ENCODE measurements around the gene FAP. TPM values are rescaled to one million over a fixed set of nuclear protein-coding genes. Genes with fewer than 3 reads are reported as not detected.

Gene FAP
- total and polyA plus RNA-seq, 2 of the 4 experiments (the other 2 are of a cell fraction), result 71.0 to 95.0 TPM

GRCh38 chr2:162156149-162156548 lies 87.1 kb downstream of the FAP start:
- no peak overlapping the region for H2AFZ ChIP-seq (replicated peaks; ENCODE audit: low read length, poor library complexity)
- no peak overlapping the region for H4K5ac ChIP-seq (ENCODE audit: low read depth, low read length)
- no peaks in the 10 kb centered on the region for H3K36me3 ChIP-seq (ENCODE audit: control insufficient read depth, insufficient read depth, low read length)
- POLR2A ChIA-PET (ENCODE audit: unreplicated experiment), result no interaction called here
- BruUV-seq (replicated peaks), result no TSS peak
- no peak overlapping the region for H3K4me2 ChIP-seq (ENCODE audit: low read depth, low read length)
- H3K4ac ChIP-seq (ENCODE audit: low read depth, low read length), result no peak overlapping the region
- H3K9me1 ChIP-seq (ENCODE audit: insufficient read depth, low read length), result no peaks in the 10 kb centered on the region
- no peaks in the 10 kb centered on the region for H3K9me3 ChIP-seq (ENCODE audit: control insufficient read depth, insufficient read depth, low read length)
- H2BK20ac ChIP-seq (ENCODE audit: low read depth, low read length), result no peak overlapping the region
- dilution Hi-C loops (cut with HindIII; ENCODE audit: low sequenced_read_pairs, unreplicated experiment), result no loop called here
- no peaks in the 10 kb centered on the region for H3K4me1 ChIP-seq (ENCODE audit: control insufficient read depth, insufficient read depth, low read length)
- no peak overlapping the region for H3K4me3 ChIP-seq (ENCODE audit: insufficient read depth, low read depth, low read length)
- no peak overlapping the region for H3K23ac ChIP-seq (ENCODE audit: low read depth, low read length)
- no peak overlapping the region for H3K14ac ChIP-seq (replicated peaks; ENCODE audit: low read depth, low read length)
- no peak for TF ChIP-seq MAFK (IDR thresholded peaks at IDR 0.05; ENCODE audit: low read depth, low read length)
- no peaks in the 10 kb centered on the region for H3K27me3 ChIP-seq (ENCODE audit: control insufficient read depth, insufficient read depth, low read length)
- H2AK9ac ChIP-seq (replicated peaks; ENCODE audit: low read depth, low read length, poor library complexity), result no peak overlapping the region
- no peak overlapping the region for H4K91ac ChIP-seq (ENCODE audit: insufficient read depth, low read depth, low read length)
- H3K56ac ChIP-seq (ENCODE audit: extremely low read depth, insufficient read depth, low read length), result no peak overlapping the region
- in situ Hi-C loops (cut with MboI; ENCODE audit: low sequenced_read_pairs), result no loop called here
- CTCF ChIA-PET, result interaction anchor here (0.6 to 1.6 kb wide), 6 partner anchors 9 to 569 kb away, joined by 3 to 7 read pairs (median 4); no protein-coding TSS in a partner anchor
- H3K27ac ChIP-seq (ENCODE audit: insufficient read depth, low read length), result no peak overlapping the region
- ATAC-seq (ENCODE audit: low read depth) (no peak), DNase-seq (no peak)
- 50% methylated on average over 1 of the region's 3 CpGs; no CpG with 5 or more reads in 1 of the 2 experiments for WGBS, 2 experiments (ENCODE audit: extremely low coverage in 2 of 2, insufficient read length in 1 of 2)
- no peaks in the 10 kb centered on the region for H3K79me1 ChIP-seq (ENCODE audit: low read depth in 1 of 2, low read length in 2 of 2)
- H4K8ac ChIP-seq (ENCODE audit: low read depth in 2 of 2, low read length in 2 of 2), result no peak overlapping the region
- H2BK120ac ChIP-seq (ENCODE audit: low read depth, low read length), result no peak overlapping the region
- H3K18ac ChIP-seq (ENCODE audit: low read depth, low read length), result no peak overlapping the region
- intact Hi-C loops (cut with micrococcal nuclease), result no loop called here
- H3K9ac ChIP-seq (ENCODE audit: low read depth, low read length), result no peak overlapping the region
- no peaks in the 10 kb centered on the region for H4K20me1 ChIP-seq (ENCODE audit: insufficient read depth, low read length)
- no peak overlapping the region for H2BK5ac ChIP-seq (ENCODE audit: low read depth, low read length, poor library complexity, severe bottlenecking)
- no peak overlapping the region for H2BK15ac ChIP-seq (ENCODE audit: low read depth, low read length)
- H2AK5ac ChIP-seq (ENCODE audit: low read depth, low read length), result no peak overlapping the region

All from IMR-90 (cell line).